Right ventricle myocardium superior (tissue), 1 donor: ENCODE measurements around the gene ATP5MG. TPM values are rescaled to one million over a fixed set of nuclear protein-coding genes. Genes with fewer than 3 reads are reported as not detected.
A peak's percentile ranks its signal among the peaks of the same experiment; 100 is the strongest.
"Not testable (repeated sequence)": the region's sequence is repeated elsewhere in the genome, so short reads cannot be mapped to it uniquely, and the experiment has no call there.

Source experiments
- ATAC-seq: fragments of 200-7000 bp; cut with Tn5 transposase; one replicate; pipeline ENCODE4 v1.9.1; 2020; ENCODE audit warnings: mild to moderate bottlenecking; ENCODE audit not compliant: poor library complexity
- DNase-seq: peaks from one replicate; pipeline ENCODE4 v3.0.0-alpha.2; 2020
- intact Hi-C: fragments of 100-400 bp; cut with DNase I; formaldehyde crosslinking; loops from one replicate; pipeline ENCODE4 v1.11.2; 2022
- total RNA-seq: library from RNA; stranded (reverse); fragmentation: NEBNext Ultra II Directional; extraction: Animal tissue kit (Norgen Biotek cat#: 25700); gene quantifications from one replicate; pipeline ENCODE4 v1.2.1, GENCODE V29; 2021
- donor health status: DM: no; HTN: yes; CAD: no; lungs with severe emphysema.

Gene ATP5MG
- total RNA-seq, 1 donor from 2014 or later, result 748 TPM

GRCh38 chr11:118401880-118402590, 629 bp downstream of the ATP5MG start:
- ATAC-seq, result peak; percentile 38
- intact Hi-C loops, result loop anchor here (5.0 kb wide), 2 partner anchors 35 to 85 kb away; partner anchors contain the start of gene KMT2A
- no peak for DNase-seq

- intact Hi-C loops, result loop anchor here (5.0 kb wide), 2 partner anchors 35 to 85 kb away; partner anchors contain the start of gene KMT2A
- not testable (repeated sequence) for DNase-seq
These were observed 1.2 kb downstream of the ATP5MG start for GRCh38 chr11:118402594-118402993.

GRCh38 chr11:118406599-118407166, 5.3 kb downstream of the ATP5MG start:
- ATAC-seq (no peak), DNase-seq (no peak)
- intact Hi-C loops, result no loop called here

More at GRCh38 chr11:118402594-118402993, 1.2 kb downstream of the ATP5MG start:
- ATAC-seq, result not testable (repeated sequence)

- DNase-seq (no peak), ATAC-seq (peak; percentile 61)
- intact Hi-C loops, result no loop called here
These were observed 8.8 kb downstream of the ATP5MG start for GRCh38 chr11:118410055-118410745.

- ATAC-seq (no peak), DNase-seq (no peak)
- intact Hi-C loops, result no loop called here
These were observed 10.1 kb downstream of the ATP5MG start for GRCh38 chr11:118411530-118411929.

- ATAC-seq (peak; percentile 26), DNase-seq (no peak)
- intact Hi-C loops, result no loop called here
These were observed 11.5 kb downstream of the ATP5MG start for GRCh38 chr11:118412921-118413320.

GRCh38 chr11:118415062-118415738, 13.8 kb downstream of the ATP5MG start:
- DNase-seq (no peak), ATAC-seq (no peak)
- intact Hi-C loops, result no loop called here

GRCh38 chr11:118415739-118416068, 14.3 kb downstream of the ATP5MG start:
- no peak for DNase-seq
- intact Hi-C loops, result no loop called here
- ATAC-seq, result peak; percentile 56

- DNase-seq, intact Hi-C loops, ATAC-seq: not testable (repeated sequence)
These were observed 15.5 kb downstream of the ATP5MG start for GRCh38 chr11:118416900-118417299.

- ATAC-seq, result no peak
- no peak for DNase-seq
- intact Hi-C loops, result no loop called here
These were observed 16.4 kb downstream of the ATP5MG start for GRCh38 chr11:118417801-118418200.

GRCh38 chr11:118418766-118419165, 17.4 kb downstream of the ATP5MG start:
- intact Hi-C loops, result no loop called here
- ATAC-seq (no peak), DNase-seq (no peak)

GRCh38 chr11:118427707-118428106, 26.3 kb downstream of the ATP5MG start:
- intact Hi-C loops, result no loop called here
- DNase-seq (no peak), ATAC-seq (no peak)

- DNase-seq (no peak), ATAC-seq (no peak)
- intact Hi-C loops, result loop anchor here (10.0 kb wide), 1 partner anchor 54 kb away; no protein-coding TSS in a partner anchor
These were observed 29.6 kb downstream of the ATP5MG start for GRCh38 chr11:118430956-118431355.

GRCh38 chr11:118434123-118434552, 32.7 kb downstream of the ATP5MG start:
- no peak for ATAC-seq
- DNase-seq, result no peak
- intact Hi-C loops, result loop anchor here (10.0 kb wide), 1 partner anchor 51 kb away; no protein-coding TSS in a partner anchor

- intact Hi-C loops, result loop anchor here (5.0 to 10.0 kb wide), 2 partner anchors 32 to 50 kb away; partner anchors contain the start of gene ATP5MG
- DNase-seq (no peak), ATAC-seq (no peak)
These were observed 33.3 kb downstream of the ATP5MG start for GRCh38 chr11:118434553-118435289.

- DNase-seq, result peak; percentile 76
These were observed 34.0 kb downstream of the ATP5MG start for GRCh38 chr11:118435290-118435892.

GRCh38 chr11:118435893-118436624, 34.7 kb downstream of the ATP5MG start, which contains the start of gene KMT2A:
KMT2A (plus strand) TSS chr11:118436492; CDS start chr11:118436513, 21 bp downstream.
- DNase-seq (peak; percentile 99), ATAC-seq (peak; percentile 91)
- intact Hi-C loops, result loop anchor here (5.0 to 10.0 kb wide), 2 partner anchors 34 to 49 kb away; partner anchors contain the start of gene ATP5MG

More at GRCh38 chr11:118435290-118435892, 34.0 kb downstream of the ATP5MG start:
- ATAC-seq, result peak; percentile 40
- intact Hi-C loops, result loop anchor here (5.0 to 10.0 kb wide), 2 partner anchors 33 to 49 kb away; partner anchors contain the start of gene ATP5MG
